SKM-1 treated with dmso at 0.1 percent for 144 hours (cell line): ENCODE data around the gene ZNF140.

Experiments
- DNase-seq: peaks from one replicate; lab custom pipeline; 2025; ENCODE audit not compliant: unreplicated experiment; lab: John Stamatoyannopoulos, UW

The ZNF140 gene

GRCh38 chr12:133080368-133081158 lies at the start of gene ZNF140:
Gene ZNF140, plus strand, starts transcription at chr12:133080923. Its CDS starts 398 bp downstream, at chr12:133081321.
- DNase-seq, result peak; percentile 64

GRCh38 chr12:133037207-133038005 lies 43.3 kb upstream of the ZNF140 start, which contains the start of gene ZNF84:
Gene ZNF84, plus strand, starts transcription at chr12:133037509. Its CDS starts 3,959 bp downstream, at chr12:133041468.
- DNase-seq, result peak; percentile 86

GRCh38 chr12:133038118-133038709 lies 42.5 kb upstream of the ZNF140 start:
- DNase-seq, result no peak

GRCh38 chr12:133046698-133047097 lies 34.0 kb upstream of the ZNF140 start:
- DNase-seq, result no peak

GRCh38 chr12:133057446-133057845 lies 23.3 kb upstream of the ZNF140 start:
- DNase-seq, result no peak

- no peak for DNase-seq
Measured at GRCh38 chr12:133058203-133059113, 22.3 kb upstream of the ZNF140 start.

GRCh38 chr12:133061954-133062353 lies 18.8 kb upstream of the ZNF140 start:
- DNase-seq, result no peak

GRCh38 chr12:133063556-133063955 lies 17.2 kb upstream of the ZNF140 start:
- no peak for DNase-seq

- no peak for DNase-seq
Measured at GRCh38 chr12:133073836-133074235, 6.9 kb upstream of the ZNF140 start.

GRCh38 chr12:133080026-133080367 lies 726 bp upstream of the ZNF140 start:
- DNase-seq, result peak; percentile 86

GRCh38 chr12:133081159-133081780 lies 547 bp downstream of the ZNF140 start:
- no peak for DNase-seq

- DNase-seq, result no peak
Measured at GRCh38 chr12:133083345-133083744, 2.6 kb downstream of the ZNF140 start.

GRCh38 chr12:133105620-133106019 lies 24.9 kb downstream of the ZNF140 start:
- DNase-seq, result no peak

- no peak for DNase-seq
Measured at GRCh38 chr12:133106253-133106652, 25.5 kb downstream of the ZNF140 start.

GRCh38 chr12:133107121-133107520 lies 26.4 kb downstream of the ZNF140 start:
- DNase-seq, result no peak

GRCh38 chr12:133108150-133108549 lies 27.4 kb downstream of the ZNF140 start:
- DNase-seq, result no peak

- DNase-seq, result no peak
Measured at GRCh38 chr12:133120385-133121191, 39.9 kb downstream of the ZNF140 start.

- no peak for DNase-seq
Measured at GRCh38 chr12:133124674-133125073, 44.0 kb downstream of the ZNF140 start.

- DNase-seq, result no peak
Measured at GRCh38 chr12:133129368-133130037, 48.8 kb downstream of the ZNF140 start.
